Progenitor cell of endocrine pancreas (in vitro differentiated cells): ENCODE measurements around the gene RNU11. TPM values are rescaled to one million over a fixed set of nuclear protein-coding genes. Genes with fewer than 3 reads are reported as not detected.

Experiments used
- DNase-seq: peaks from one replicate; pipeline ENCODE4 v3.0.0; 2021; ENCODE audit warnings: low spot score; ENCODE audit not compliant: unreplicated experiment
- H3K27ac Mint-ChIP-seq: 2 replicates; pipeline ENCODE4 v1.8.0; 2021; ENCODE audit warnings: mild to moderate bottlenecking, moderate library complexity, mixed read lengths
- H3K27me3 Mint-ChIP-seq: 2 replicates; pipeline ENCODE4 v1.8.0; 2021; ENCODE audit warnings: mixed read lengths
- H3K36me3 Mint-ChIP-seq: 2 replicates; pipeline ENCODE4 v1.8.0; 2022; ENCODE audit warnings: mixed read lengths; ENCODE audit not compliant: insufficient read depth
- H3K4me1 Mint-ChIP-seq: 2 replicates; pipeline ENCODE4 v1.8.0; 2021; ENCODE audit warnings: low read depth, mixed read lengths
- H3K4me3 Mint-ChIP-seq: 2 replicates; pipeline ENCODE4 v1.8.0; 2021; ENCODE audit warnings: low read depth, mild to moderate bottlenecking, moderate library complexity, mixed read lengths
- H3K9me3 Mint-ChIP-seq: 2 replicates; pipeline ENCODE4 v1.8.0; 2021; ENCODE audit warnings: low read depth, mixed read lengths
- long read RNA-seq: library from polyadenylated mRNA; unstranded; transcript quantifications from one replicate; pipeline ENCODE4 v2.0.0, GENCODE V29; 2020
- total RNA-seq: library from RNA; stranded (reverse); gene quantifications from 2 replicates; pipeline ENCODE4 v1.2.1, GENCODE V29; 2021
- TF ChIP-seq, protein P1 (sequence below): fragments of 200-600 bp; sonication (generic); IDR thresholded peaks from one replicate; pipeline ENCODE4 v1.5.0; 2021; ENCODE audit warnings: antibody characterized with exemption, mild to moderate bottlenecking; ENCODE audit not compliant: unreplicated experiment

Gene RNU11
- total RNA-seq: not detected in 2 replicates
- long read RNA-seq: 0 reads

DNA sequence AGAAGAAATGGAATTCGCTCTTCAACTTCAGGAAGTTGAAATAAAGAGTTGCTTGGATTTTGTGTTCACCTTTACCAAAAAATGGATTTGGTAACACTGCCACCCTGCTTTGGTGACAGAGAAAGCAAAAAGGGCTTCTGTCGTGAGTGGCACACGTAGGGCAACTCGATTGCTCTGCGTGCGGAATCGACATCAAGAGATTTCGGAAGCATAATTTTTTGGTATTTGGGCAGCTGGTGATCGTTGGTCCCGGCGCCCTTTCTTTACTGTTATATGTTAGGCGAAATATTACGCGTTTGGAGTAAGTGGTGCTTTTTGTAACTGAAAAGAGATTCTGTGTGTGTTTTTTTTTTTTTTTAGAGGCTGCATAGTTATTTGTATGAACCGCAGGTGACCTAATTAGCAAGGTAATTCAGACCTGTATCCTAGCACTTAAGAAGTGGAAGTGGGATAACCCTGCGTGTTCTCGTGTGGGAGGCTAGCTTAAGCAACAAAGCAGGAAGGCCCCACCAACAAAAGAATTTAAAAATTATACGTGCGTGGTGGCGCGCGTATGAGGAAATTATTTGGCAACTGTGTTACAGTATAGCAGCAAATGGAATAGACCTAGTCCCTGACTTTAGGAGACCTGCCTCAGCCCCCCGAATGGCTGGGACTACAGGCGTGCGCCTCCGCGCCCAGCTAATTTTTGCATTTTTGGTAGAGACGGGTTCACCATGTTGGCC, at the start of gene RNU11:
TSS of gene RNU11 (plus strand) at position 127 of the 725 bp plus-strand sequence.
- peak within 1 kb of the TSS; percentile 85 for H3K4me3 Mint-ChIP-seq
- no peaks in the 10 kb centered on the region for H3K27me3 Mint-ChIP-seq
- no peaks in the 10 kb centered on the region for H3K9me3 Mint-ChIP-seq
- H3K4me1 Mint-ChIP-seq: peaks cover 10% of the 10 kb centered on the region
- peak within 1 kb of the TSS; percentile 100 for H3K27ac Mint-ChIP-seq
- no peaks in the 10 kb centered on the region for H3K36me3 Mint-ChIP-seq
- DNase-seq: peak; percentile 54
- TF ChIP-seq, protein P1, sequence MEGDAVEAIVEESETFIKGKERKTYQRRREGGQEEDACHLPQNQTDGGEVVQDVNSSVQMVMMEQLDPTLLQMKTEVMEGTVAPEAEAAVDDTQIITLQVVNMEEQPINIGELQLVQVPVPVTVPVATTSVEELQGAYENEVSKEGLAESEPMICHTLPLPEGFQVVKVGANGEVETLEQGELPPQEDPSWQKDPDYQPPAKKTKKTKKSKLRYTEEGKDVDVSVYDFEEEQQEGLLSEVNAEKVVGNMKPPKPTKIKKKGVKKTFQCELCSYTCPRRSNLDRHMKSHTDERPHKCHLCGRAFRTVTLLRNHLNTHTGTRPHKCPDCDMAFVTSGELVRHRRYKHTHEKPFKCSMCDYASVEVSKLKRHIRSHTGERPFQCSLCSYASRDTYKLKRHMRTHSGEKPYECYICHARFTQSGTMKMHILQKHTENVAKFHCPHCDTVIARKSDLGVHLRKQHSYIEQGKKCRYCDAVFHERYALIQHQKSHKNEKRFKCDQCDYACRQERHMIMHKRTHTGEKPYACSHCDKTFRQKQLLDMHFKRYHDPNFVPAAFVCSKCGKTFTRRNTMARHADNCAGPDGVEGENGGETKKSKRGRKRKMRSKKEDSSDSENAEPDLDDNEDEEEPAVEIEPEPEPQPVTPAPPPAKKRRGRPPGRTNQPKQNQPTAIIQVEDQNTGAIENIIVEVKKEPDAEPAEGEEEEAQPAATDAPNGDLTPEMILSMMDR: no peak

DNA sequence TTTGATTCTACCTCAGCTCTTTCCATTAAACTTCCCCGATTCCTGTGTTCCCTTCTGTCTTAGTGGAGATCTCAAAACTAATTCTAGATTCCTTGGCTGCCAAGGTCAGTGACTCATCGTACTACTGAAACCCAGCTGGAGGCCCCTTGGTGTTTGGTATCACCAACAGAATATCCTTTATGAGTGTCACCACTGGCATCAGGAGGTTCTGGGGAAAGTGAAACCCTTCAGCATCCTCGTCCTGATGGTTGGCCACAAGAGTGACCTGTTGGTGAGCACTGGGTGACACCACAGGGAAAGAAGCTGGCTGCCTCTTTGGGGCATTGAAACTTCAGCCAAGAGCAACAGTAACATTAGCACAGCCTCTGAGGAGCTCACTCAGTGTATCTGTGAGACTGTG, 46.7 kb upstream of the RNU11 start:
- Mint-ChIP-seq H3K36me3 (no peaks in the 10 kb centered on the region), H3K27ac (no peak overlapping the region), H3K9me3 (no peaks in the 10 kb centered on the region), H3K27me3 (no peaks in the 10 kb centered on the region), H3K4me1 (peaks cover 6% of the 10 kb centered on the region), H3K4me3 (no peak overlapping the region)
- TF ChIP-seq, protein P1: no peak
- DNase-seq: no peak

GRCh38 chr1:28602536-28603439, 45.6 kb upstream of the RNU11 start:
- TF ChIP-seq, protein P1: peak; percentile 76
- Mint-ChIP-seq H3K36me3 (no peaks in the 10 kb centered on the region), H3K9me3 (no peaks in the 10 kb centered on the region), H3K27me3 (no peaks in the 10 kb centered on the region), H3K27ac (no peak overlapping the region), H3K4me3 (no peak overlapping the region), H3K4me1 (peaks cover 6% of the 10 kb centered on the region)
- DNase-seq: peak; percentile 41

- Mint-ChIP-seq H3K27ac (no peak overlapping the region), H3K4me3 (no peak overlapping the region), H3K27me3 (no peaks in the 10 kb centered on the region), H3K36me3 (no peaks in the 10 kb centered on the region), H3K9me3 (no peaks in the 10 kb centered on the region), H3K4me1 (peaks cover 6% of the 10 kb centered on the region)
- TF ChIP-seq, protein P1: no peak
- DNase-seq: no peak
Observed at GRCh38 chr1:28604411-28604810, 44.0 kb upstream of the RNU11 start.

DNA sequence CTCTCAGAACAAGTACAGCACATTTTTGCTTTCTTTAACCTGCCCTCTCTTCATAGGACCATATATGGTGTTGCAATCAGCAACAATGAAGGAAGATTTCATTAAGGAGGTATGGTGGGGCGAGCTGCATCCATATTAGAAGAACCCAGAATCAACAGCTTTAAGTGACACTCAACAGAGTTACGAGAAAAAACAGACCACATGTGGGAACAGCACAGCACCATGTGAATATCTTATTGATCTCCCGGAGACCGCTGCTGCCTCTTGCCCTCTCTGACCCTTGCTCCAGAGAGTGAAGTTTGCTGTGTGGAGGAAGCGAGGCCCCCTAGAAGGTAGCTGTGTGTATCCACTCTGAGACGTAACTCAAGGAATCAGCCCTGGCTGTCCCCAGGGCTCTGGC, 43.4 kb upstream of the RNU11 start:
- Mint-ChIP-seq H3K27ac (no peak overlapping the region), H3K4me3 (no peak overlapping the region), H3K27me3 (no peaks in the 10 kb centered on the region), H3K4me1 (peaks cover 6% of the 10 kb centered on the region), H3K9me3 (no peaks in the 10 kb centered on the region), H3K36me3 (peaks cover 2% of the 10 kb centered on the region)
- DNase-seq: no peak
- TF ChIP-seq, protein P1: no peak
